ENCODE data around the gene KLHL29.

The KLHL29 gene

GRCh38 chr2:23593752-23594459 lies 208.9 kb downstream of the KLHL29 start:
- DNase-seq (ENCODE audit: low spot score): no peak

- DNase-seq (ENCODE audit: low spot score): no peak
Observed at GRCh38 chr2:23594460-23594825, 209.5 kb downstream of the KLHL29 start.

- DNase-seq (ENCODE audit: low spot score): no peak
Observed at GRCh38 chr2:23595021-23595420, 210.0 kb downstream of the KLHL29 start.

GRCh38 chr2:23595601-23596251 lies 210.7 kb downstream of the KLHL29 start:
- no peak for DNase-seq (ENCODE audit: low spot score)

- DNase-seq (ENCODE audit: low spot score): no peak
Observed at GRCh38 chr2:23596316-23596885, 211.4 kb downstream of the KLHL29 start.

GRCh38 chr2:23597687-23598086 lies 212.7 kb downstream of the KLHL29 start:
- no peak for DNase-seq (ENCODE audit: low spot score)

- DNase-seq (ENCODE audit: low spot score): no peak
Observed at GRCh38 chr2:23599006-23599405, 214.0 kb downstream of the KLHL29 start.

GRCh38 chr2:23599667-23600066 lies 214.7 kb downstream of the KLHL29 start:
- no peak for DNase-seq (ENCODE audit: low spot score)

- DNase-seq (ENCODE audit: low spot score): no peak
Observed at GRCh38 chr2:23600346-23600745, 215.4 kb downstream of the KLHL29 start.

- no peak for DNase-seq (ENCODE audit: low spot score)
Observed at GRCh38 chr2:23601301-23601965, 216.5 kb downstream of the KLHL29 start.

- no peak for DNase-seq (ENCODE audit: low spot score)
Observed at GRCh38 chr2:23602116-23602515, 217.1 kb downstream of the KLHL29 start.

GRCh38 chr2:23603156-23603555 lies 218.2 kb downstream of the KLHL29 start:
- no peak for DNase-seq (ENCODE audit: low spot score)

- DNase-seq (ENCODE audit: low spot score): no peak
Observed at GRCh38 chr2:23603581-23603980, 218.6 kb downstream of the KLHL29 start.

- no peak for DNase-seq (ENCODE audit: low spot score)
Observed at GRCh38 chr2:23604731-23605130, 219.8 kb downstream of the KLHL29 start.

- DNase-seq (ENCODE audit: low spot score): no peak
Observed at GRCh38 chr2:23605236-23605635, 220.3 kb downstream of the KLHL29 start.

GRCh38 chr2:23606196-23606595 lies 221.2 kb downstream of the KLHL29 start:
- no peak for DNase-seq (ENCODE audit: low spot score)

- DNase-seq (ENCODE audit: low spot score): no peak
Observed at GRCh38 chr2:23606968-23607367, 222.0 kb downstream of the KLHL29 start.

- DNase-seq (ENCODE audit: low spot score): no peak
Observed at GRCh38 chr2:23607925-23608324, 222.9 kb downstream of the KLHL29 start.

- no peak for DNase-seq (ENCODE audit: low spot score)
Observed at GRCh38 chr2:23609254-23609653, 224.3 kb downstream of the KLHL29 start.

GRCh38 chr2:23611839-23612238 lies 226.9 kb downstream of the KLHL29 start:
- DNase-seq (ENCODE audit: low spot score): no peak

GRCh38 chr2:23614701-23615100 lies 229.7 kb downstream of the KLHL29 start:
- DNase-seq (ENCODE audit: low spot score): no peak

GRCh38 chr2:23615216-23616020 lies 230.4 kb downstream of the KLHL29 start:
- DNase-seq (ENCODE audit: low spot score): no peak

Measured in left forelimb (tissue), 1 donor.